Measurements from ENCODE around the gene THADA.

DNA sequence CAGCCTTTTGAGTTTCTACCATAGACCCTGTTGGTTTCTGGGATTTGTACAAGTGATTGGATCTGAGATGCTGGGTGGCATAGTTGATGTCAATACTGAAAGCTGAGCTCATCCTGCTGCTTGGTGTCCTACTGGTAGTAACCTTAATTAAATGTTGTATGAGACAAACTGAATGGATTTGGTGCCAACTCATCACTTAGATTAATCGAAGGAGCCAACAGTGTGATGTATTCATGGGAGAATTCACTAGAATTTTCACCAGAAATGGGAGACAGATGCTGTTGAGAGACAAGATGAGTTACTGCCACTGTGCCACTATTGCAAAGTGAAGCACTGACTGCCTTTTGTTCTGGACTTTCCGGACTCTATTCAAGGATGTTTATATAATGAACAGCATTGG, 158.5 kb downstream of the THADA start:
- TF ChIP-seq, protein P1, sequence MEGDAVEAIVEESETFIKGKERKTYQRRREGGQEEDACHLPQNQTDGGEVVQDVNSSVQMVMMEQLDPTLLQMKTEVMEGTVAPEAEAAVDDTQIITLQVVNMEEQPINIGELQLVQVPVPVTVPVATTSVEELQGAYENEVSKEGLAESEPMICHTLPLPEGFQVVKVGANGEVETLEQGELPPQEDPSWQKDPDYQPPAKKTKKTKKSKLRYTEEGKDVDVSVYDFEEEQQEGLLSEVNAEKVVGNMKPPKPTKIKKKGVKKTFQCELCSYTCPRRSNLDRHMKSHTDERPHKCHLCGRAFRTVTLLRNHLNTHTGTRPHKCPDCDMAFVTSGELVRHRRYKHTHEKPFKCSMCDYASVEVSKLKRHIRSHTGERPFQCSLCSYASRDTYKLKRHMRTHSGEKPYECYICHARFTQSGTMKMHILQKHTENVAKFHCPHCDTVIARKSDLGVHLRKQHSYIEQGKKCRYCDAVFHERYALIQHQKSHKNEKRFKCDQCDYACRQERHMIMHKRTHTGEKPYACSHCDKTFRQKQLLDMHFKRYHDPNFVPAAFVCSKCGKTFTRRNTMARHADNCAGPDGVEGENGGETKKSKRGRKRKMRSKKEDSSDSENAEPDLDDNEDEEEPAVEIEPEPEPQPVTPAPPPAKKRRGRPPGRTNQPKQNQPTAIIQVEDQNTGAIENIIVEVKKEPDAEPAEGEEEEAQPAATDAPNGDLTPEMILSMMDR (IDR thresholded peaks at IDR 0.05), result no peak
- TF ChIP-seq POLR2A (IDR thresholded peaks at IDR 0.05), result no peak
